Aorta (tissue), 5 donors: ENCODE measurements around the gene TPP2. TPM values are rescaled to one million over a fixed set of nuclear protein-coding genes. Genes with fewer than 3 reads are reported as not detected.

Experiments used
- ATAC-seq: fragments of 200-7000 bp; cut with Tn5 transposase; one replicate; pipeline ENCODE4 v1.9.1; 2022; ENCODE audit warnings: moderate library complexity; ENCODE audit not compliant: low FRiP score
- DNase-seq, 2 donors: peaks; one replicate each; pipeline ENCODE4 v3.0.0-alpha.2; 2020
- H3K27ac ChIP-seq, 2 donors: one replicate each; pipeline ENCODE4 v1.5.1; 2013; ENCODE audit warnings: low read length in 2 of 2, mild to moderate bottlenecking in 2 of 2, moderate library complexity in 2 of 2, control low read depth in 1 of 2, inconsistent platforms in 1 of 2, low read depth in 1 of 2
- H3K27me3 ChIP-seq, 2 donors: one replicate each; pipeline ENCODE4 v1.6.1; 2013; ENCODE audit warnings: control low read depth in 1 of 2, low read length in 1 of 2, mild to moderate bottlenecking in 1 of 2, moderate library complexity in 1 of 2; ENCODE audit not compliant: insufficient read depth in 2 of 2, control insufficient read depth in 1 of 2
- H3K36me3 ChIP-seq, 2 donors: one replicate each; pipeline ENCODE4 v1.6.1; 2013; ENCODE audit warnings: control low read depth in 1 of 2, low read length in 1 of 2, mild to moderate bottlenecking in 1 of 2; ENCODE audit not compliant: insufficient read depth in 2 of 2, control insufficient read depth in 1 of 2
- H3K4me1 ChIP-seq, 2 donors: one replicate each; pipeline ENCODE4 v1.6.1; 2013; ENCODE audit warnings: low read length in 2 of 2, control low read depth in 1 of 2, mild to moderate bottlenecking in 1 of 2, moderate library complexity in 1 of 2; ENCODE audit not compliant: insufficient read depth in 2 of 2, control insufficient read depth in 1 of 2
- H3K4me3 ChIP-seq, 2 donors: one replicate each; pipeline ENCODE4 v1.5.1; 2013; ENCODE audit warnings: low read length in 2 of 2, control low read depth in 1 of 2, mild to moderate bottlenecking in 1 of 2
- H3K9me3 ChIP-seq: one replicate; pipeline ENCODE4 v1.6.1; 2013; ENCODE audit warnings: mild to moderate bottlenecking, low read length; ENCODE audit not compliant: control insufficient read depth
- WGBS, 2 donors: extraction: QIAGEN DNeasy Blood & Tissue Kit; methylation state at CpG; one replicate each; pipeline ENCODE4 v1.1.7; 2013; 5-methylcytosine and 5-hydroxymethylcytosine counted together
- intact Hi-C, 2 donors: fragments of 100-400 bp; cut with DNase I; formaldehyde crosslinking; loops; one replicate each; pipeline versions ENCODE4 v1.14.2 to v1.15.0; 2022
- polyA plus RNA-seq, 2 donors: library from polyadenylated mRNA; stranded (reverse); fragments of 200-250 nt; gene quantifications; one replicate each; pipeline ENCODE4 v1.2.3, GENCODE V29; 2013
- total RNA-seq, 2 donors: library from RNA; stranded (reverse); fragmentation: NEBNext Ultra II Directional; extraction: Animal tissue kit (Norgen Biotek cat#: 25700); gene quantifications; one replicate each; pipeline ENCODE4 v1.2.1, GENCODE V29; 2021
- donor health status: healthy with polysubstance abuse.
- donor health status: Bipolar disorder and iron deficiency.
- donor health status: DM: no; HTN: no; CAD: no.
- donor health status: DM: no; HTN: no; CAD: no.
- donor health status: DM: yes; HTN: yes; CAD: no.

The TPP2 gene
- total and polyA plus RNA-seq, 4 donors, result 14.1 to 44.9 (median 26.2) TPM

DNA sequence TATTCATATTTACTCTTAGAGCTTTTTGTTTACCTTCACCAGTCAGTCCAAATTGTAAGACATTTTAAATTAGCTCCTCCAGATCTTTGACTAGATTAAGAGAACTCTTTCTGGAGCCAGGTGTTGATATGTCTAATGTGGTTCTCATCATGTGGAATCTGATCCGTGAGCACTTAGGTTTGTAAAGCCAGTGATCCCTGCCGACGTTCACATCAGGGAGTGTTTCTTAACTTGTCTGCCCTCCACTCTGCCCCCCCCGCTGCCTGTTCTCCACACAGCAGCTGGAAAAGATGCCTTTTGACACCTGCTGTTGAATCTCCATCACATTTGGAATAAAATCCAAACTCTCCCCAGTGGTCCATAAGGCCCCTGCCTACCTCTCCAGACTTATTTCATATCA is 80.3 kb downstream of the TPP2 start:
- intact Hi-C loops, result no loop called here
- DNase-seq (no peak), ATAC-seq (no peak)
- no peak overlapping the region for H3K27ac ChIP-seq
- WGBS, 2 donors, result 88 to 91% methylated on average over 4 of the region's 4 CpGs
- no peaks in the 10 kb centered on the region for H3K9me3 ChIP-seq
- H3K27me3 ChIP-seq, result no peaks in the 10 kb centered on the region
- H3K4me1 ChIP-seq, result no peaks in the 10 kb centered on the region
- H3K4me3 ChIP-seq, result no peak overlapping the region
- H3K36me3 ChIP-seq, result peaks cover 0 to 4% of the 10 kb centered on the region in 2 donors

DNA sequence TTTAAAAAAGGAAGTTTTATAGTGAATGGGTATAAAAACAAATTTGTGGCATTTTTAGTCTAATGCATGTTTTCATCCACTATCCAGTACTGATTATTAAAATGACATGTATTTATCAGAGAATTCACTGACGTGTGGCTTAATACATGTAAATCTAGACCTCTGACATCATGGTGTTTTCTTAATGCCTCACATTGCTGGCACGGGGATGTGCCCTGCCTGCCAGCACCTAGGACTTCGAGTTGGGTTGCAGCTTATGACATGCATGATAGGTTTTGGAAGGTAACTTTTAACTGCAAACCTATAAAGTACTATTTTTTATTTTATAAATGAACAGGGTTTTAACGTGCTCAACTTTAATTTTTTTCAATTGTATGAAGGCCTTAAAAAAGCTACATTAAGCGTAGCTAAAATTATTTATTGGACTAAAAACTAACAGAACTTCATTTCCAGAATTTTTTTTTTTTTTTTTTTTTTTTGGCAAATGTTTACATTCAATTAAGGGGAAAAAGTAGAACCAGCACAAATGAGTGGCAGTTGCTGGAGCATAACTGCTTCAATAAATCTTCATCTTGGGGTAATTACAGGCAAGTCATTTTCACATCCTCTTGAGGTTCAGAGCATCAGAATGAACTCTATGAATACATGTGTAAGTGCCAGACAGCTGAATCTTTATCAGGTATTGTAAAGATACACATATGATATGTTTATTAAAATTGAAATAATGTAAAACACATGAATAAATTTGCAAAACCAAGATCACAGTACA is 81.7 kb downstream of the TPP2 start:
- Histone ChIP-seq H3K27me3 (no peaks in the 10 kb centered on the region), H3K9me3 (no peaks in the 10 kb centered on the region), H3K4me3 (no peak overlapping the region), H3K36me3 (peaks cover 0 to 3% of the 10 kb centered on the region in 2 donors), H3K27ac (no peak overlapping the region), H3K4me1 (no peaks in the 10 kb centered on the region)
- DNase-seq (no peak), ATAC-seq (no peak)
- intact Hi-C loops, result no loop called here
- 27 to 30% methylated on average over 5 of the region's 5 CpGs for WGBS, 2 donors

DNA sequence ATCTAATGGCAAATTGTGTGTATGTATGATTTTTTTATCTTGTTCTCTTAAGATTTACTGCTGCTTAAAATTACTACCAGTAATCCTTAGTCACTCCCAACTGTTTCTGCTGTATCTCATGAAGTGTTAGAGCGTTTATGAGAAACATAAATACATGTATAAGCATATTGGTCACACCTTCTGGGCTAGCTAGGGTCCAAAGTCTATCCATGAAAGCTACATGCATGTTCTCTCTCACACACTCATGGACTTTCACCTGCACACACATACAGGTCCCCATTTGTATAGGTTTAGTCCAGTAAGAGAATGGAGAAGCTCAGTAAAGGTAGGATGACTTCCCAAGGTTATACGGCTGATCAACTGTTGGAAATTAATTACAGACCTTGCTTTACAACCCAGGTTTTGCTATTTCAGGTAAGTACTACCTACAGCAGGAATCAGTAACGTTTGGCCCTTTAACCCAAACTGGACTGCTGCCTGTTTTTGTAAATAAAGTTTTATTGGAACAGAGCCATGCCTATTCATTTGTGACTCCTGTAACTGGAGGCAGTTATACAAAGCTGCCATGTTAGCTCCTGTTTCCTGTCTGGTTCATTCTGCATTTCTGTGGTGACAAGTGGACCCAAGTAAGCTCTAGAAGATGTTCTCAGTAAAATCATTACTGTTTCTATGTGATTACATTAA is 82.8 kb downstream of the TPP2 start:
- no peaks in the 10 kb centered on the region for H3K9me3 ChIP-seq
- H3K27ac ChIP-seq, result no peak overlapping the region
- no peaks in the 10 kb centered on the region for H3K27me3 ChIP-seq
- no peak for DNase-seq
- H3K4me3 ChIP-seq, result no peak overlapping the region
- H3K4me1 ChIP-seq, result no peaks in the 10 kb centered on the region
- WGBS, 2 donors, result 59 to 81% methylated on average over 3 of the region's 3 CpGs
- ATAC-seq, result no peak
- intact Hi-C loops, result no loop called here
- H3K36me3 ChIP-seq, result peaks cover 0 to 3% of the 10 kb centered on the region in 2 donors

DNA sequence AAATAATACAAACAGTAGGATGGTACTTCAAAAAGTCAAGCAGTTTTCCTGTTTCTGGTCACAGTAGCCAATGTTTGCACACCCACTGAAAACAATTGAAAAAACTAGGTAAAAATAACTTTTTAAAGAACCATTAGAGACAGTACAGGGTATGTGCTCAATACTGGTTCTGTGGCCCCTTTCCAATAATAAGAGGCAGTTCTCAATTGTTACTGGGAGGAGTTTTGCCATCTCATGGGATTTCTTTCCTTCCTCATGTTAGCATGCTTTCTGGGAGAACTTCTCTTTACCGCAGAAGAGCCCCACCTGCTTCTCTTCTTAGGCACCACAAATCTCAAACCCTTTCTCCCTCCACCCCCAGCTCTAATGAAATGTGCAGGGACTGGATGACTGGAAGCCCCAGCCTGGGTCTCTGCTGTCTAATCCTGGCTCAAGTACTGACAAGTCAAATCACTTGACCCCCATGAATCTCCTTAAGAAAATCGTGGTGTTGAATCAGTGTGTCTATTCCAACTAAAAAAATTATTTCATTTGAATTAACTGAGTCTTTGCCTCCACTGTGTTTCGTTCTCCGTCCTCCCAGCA is 83.4 kb downstream of the TPP2 start:
- Histone ChIP-seq H3K27ac (no peak overlapping the region), H3K4me1 (no peaks in the 10 kb centered on the region), H3K27me3 (no peaks in the 10 kb centered on the region), H3K9me3 (no peaks in the 10 kb centered on the region), H3K4me3 (no peak overlapping the region), H3K36me3 (peaks cover 0 to 3% of the 10 kb centered on the region in 2 donors)
- WGBS, 2 donors, result 68 to 89% methylated on average over 4 of the region's 4 CpGs
- intact Hi-C loops, result no loop called here
- DNase-seq (no peak), ATAC-seq (no peak)

DNA sequence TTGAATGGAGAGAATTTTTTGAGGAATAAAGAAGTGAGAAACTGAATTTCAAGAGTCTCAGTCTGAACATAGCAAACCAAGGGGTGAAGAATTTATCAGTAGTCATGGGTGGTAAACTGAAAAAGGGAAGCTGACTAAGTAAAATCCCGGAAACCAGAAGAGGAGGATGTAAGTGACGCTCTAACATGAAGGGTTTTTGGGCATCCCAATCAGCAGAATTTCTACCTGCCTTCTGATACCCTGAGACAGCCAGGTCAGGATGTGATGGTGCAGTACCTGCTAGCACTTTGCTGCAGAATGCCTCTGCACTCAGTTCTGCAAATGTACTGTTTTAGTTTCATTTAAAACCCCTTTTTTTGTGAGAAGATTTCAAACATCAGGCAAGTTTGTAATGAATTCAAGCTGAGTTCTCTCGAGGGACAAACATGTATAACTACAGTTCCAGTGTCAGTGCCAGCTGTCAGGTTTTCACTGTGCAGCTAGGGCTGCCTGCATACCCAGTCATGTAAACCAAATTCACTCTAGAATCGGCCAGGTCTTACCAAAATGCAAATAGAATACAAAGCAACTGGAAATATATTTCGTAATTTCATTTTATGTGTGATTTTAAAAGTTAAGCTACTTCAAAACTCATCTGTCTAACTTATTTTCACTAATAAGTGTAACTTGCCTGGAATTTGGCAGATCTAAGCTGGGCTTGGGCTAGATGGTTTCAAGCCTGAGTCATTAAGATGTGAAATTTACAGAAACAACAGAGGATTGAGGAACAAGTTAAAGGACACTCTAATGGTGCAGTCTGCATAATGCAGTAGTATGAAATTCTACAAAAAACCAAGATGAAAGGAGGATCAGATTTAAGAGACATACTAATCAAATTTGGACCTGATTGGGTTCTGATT is 84.3 kb downstream of the TPP2 start:
- DNase-seq, result no peak
- Histone ChIP-seq H3K4me3 (no peak overlapping the region), H3K4me1 (no peaks in the 10 kb centered on the region), H3K27ac (no peak overlapping the region), H3K36me3 (peaks cover 0 to 3% of the 10 kb centered on the region in 2 donors), H3K9me3 (no peaks in the 10 kb centered on the region), H3K27me3 (no peaks in the 10 kb centered on the region)
- WGBS, 2 donors, result 74 to 77% methylated on average over 5 of the region's 5 CpGs
- intact Hi-C loops, result no loop called here
- no peak for ATAC-seq

DNA sequence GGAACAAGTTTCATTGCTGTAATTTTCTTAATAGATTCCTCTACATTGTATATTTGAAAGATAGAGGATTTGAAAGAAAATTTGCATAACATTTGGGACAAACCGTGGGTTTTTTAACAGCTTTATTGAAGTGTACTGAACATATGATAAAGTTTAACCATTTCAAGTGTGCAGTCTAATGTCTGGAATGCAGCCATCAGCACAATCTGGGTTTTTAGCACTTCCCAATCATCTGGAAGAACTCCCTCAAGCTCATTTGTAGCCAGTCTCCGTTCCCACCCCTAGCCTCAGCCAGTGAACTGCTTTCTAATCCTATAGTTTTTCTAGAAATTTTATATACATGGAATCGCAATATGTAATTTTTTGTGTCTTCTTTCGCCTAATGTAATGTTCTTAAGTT is 85.4 kb downstream of the TPP2 start:
- intact Hi-C loops, result no loop called here
- no peak for DNase-seq
- 66 to 70% methylated on average over 4 of the region's 4 CpGs for WGBS, 2 donors
- ATAC-seq, result no peak
- Histone ChIP-seq H3K36me3 (peaks cover 0 to 2% of the 10 kb centered on the region in 2 donors), H3K27me3 (no peaks in the 10 kb centered on the region), H3K27ac (no peak overlapping the region), H3K4me3 (no peak overlapping the region), H3K4me1 (no peaks in the 10 kb centered on the region), H3K9me3 (no peaks in the 10 kb centered on the region)

DNA sequence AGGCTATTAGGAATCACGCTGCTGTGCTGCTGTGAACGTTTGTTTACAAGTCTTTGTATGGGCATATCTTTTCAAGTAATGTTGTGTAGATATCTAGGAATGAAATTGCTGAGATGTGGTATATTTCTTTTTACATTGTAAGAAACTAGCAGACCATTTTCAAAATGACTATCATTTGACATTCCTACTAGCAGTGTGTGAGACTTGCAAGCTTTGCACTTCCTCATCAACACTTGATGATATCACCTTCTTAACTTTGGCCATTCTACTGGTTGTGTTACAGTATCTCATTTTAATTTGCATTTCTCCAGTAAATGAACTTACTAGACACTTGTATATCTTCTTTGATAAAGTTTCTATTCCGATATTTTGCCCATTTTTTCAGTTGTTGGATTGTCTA is 85.9 kb downstream of the TPP2 start:
- ATAC-seq (no peak), DNase-seq (no peak)
- Histone ChIP-seq H3K4me3 (no peak overlapping the region), H3K9me3 (no peaks in the 10 kb centered on the region), H3K36me3 (no peaks in the 10 kb centered on the region), H3K4me1 (no peaks in the 10 kb centered on the region), H3K27me3 (no peaks in the 10 kb centered on the region), H3K27ac (no peak overlapping the region)
- WGBS, 2 donors, result 64 to 70% methylated on average over 3 of the region's 3 CpGs
- intact Hi-C loops, result no loop called here

DNA sequence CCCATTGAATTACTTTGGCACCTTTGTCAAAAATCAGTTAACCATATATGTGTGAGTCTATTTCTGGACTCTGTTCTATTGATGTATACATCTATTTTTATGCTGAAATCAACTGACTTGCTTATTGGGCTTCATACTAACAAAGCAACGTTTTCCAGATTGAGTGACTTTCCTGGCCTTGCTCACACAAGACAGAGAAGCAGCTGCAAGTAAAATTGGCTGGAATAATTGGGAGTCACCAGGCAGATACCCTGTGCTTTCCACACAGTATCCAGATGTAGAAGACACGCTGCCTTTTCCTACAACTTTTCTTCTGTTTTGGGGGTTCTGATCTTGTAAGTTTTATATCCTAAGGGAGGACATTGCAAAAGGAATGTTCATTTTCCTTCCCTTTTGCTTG is 86.9 kb downstream of the TPP2 start:
- ATAC-seq (no peak), DNase-seq (no peak)
- H3K4me1 ChIP-seq, result no peaks in the 10 kb centered on the region
- H3K9me3 ChIP-seq, result no peaks in the 10 kb centered on the region
- no peaks in the 10 kb centered on the region for H3K27me3 ChIP-seq
- H3K27ac ChIP-seq, result no peak overlapping the region
- intact Hi-C loops, result no loop called here
- 56 to 64% methylated on average over 2 of the region's 2 CpGs for WGBS, 2 donors
- H3K4me3 ChIP-seq, result no peak overlapping the region
- no peaks in the 10 kb centered on the region for H3K36me3 ChIP-seq
